Inferior parietal cortex (tissue), 1 donor: Measurements from ENCODE around the gene NEDD8.

ENCODE experiments used
- DNase-seq: peaks from one replicate; pipeline ENCODE4 v3.0.0-alpha.2; 2016; ENCODE audit errors: extremely low spot score

The NEDD8 gene

DNA sequence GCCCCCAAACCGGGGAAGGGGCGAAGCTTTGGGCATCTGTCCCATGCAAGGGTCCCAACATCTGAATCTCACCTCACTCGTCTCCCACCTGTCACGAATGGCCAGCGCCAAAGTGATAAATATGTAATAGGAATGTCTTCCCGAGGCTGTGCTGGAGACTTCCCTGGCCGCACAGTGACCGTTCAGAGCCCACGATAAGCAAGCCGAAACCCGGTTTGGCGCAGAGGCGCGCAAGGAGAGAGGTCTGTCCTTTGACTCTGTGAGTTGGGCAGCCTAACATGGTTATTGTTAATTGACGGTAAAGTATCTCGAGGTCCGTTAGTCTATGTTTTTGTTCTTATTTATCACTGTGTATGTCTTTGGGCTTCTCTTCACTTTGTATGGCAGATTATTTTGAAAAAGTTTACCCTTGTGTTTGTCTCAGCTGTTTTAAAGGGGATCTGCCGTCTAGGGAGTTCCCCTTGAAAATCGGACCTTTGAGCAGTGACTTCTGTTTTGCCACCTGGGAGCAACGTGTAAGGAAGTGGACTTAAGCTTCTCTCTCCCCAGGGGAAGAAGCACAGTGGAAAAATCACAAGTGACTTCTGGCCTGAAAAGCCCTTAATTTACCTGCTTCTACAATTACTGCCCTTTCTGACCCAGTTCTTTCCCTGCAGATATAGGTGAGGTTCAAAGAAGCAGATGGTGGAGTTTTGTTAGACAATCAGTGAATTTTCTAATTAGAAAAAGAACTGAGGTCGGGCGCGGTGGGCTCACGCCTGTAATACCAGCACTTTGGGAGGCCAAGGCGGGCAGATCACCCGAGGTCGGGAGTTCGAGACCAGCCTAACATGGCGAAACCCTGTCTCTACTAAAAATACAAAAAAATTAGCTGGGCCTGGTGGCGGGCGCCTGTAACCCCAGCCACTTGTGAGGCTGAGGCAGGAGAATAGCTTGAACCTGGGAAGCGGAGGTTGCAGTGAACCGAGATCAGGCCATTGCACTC, 35.8 kb downstream of the NEDD8 start:
- DNase-seq = no peak

DNA sequence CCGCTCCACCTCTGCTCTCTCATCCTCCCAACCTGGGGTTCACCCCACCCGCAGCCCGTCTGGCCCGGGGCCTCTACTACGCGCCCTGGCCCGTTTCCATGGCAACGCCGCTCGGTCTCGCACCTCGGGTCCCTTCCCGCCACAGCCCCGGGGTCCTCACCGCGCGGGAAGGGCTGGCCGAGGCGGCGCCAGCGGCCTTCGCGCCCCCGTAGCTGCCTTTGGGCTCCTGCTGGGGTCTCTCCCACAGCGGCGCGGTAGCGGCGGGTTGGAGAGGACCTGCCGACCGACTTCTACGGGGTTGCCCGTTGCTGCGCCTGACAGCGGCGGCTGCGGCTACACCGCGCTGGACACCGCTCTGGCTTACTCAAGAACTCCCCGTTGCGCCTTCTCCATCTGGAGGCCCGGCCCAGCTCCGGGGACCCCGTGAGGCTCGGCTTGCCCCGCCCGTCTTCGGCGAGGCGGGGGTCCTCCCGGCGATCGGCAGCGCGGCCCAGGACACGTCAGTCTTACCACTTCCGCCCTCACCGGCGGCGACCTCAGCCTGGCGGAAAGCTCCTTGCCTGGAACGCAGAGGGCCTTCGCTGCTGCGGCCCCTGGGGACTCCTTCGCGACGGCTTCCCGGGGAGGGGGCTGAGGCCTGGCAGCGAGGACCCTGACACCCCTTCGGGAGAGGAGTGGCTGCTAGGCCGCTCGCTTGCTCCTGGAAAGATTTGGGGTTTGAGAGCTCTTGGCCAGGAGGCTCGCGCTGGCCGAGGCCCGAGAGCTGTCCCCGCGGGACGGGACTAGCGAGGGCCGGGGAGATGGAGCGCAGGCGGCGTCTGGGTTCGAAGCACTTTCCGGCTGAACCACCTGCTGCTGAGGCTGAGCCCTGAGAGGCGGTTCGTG, 36.7 kb downstream of the NEDD8 start, which contains the start of gene TM9SF1:
Gene TM9SF1, minus strand, starts transcription at position 256 of the 885 bp plus-strand sequence. CDS start 422 bp downstream, outside the sequence.
- peak; percentile 83 for DNase-seq

DNA sequence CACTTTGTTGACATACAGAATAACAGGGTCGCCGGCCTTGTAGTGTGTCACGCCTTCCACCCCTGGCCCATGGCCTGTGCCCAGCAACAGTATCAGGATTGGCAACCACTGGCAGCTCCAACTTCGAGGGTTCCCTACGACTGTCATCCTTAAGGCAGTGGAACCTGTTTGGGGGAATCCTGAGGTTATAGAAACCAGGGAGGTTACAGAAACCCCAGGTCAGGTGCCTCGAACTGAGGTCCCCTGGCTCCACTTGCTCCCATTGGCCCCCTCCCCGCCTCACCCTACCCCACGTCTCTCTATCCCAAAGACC, 37.3 kb downstream of the NEDD8 start:
- no peak for DNase-seq

DNA sequence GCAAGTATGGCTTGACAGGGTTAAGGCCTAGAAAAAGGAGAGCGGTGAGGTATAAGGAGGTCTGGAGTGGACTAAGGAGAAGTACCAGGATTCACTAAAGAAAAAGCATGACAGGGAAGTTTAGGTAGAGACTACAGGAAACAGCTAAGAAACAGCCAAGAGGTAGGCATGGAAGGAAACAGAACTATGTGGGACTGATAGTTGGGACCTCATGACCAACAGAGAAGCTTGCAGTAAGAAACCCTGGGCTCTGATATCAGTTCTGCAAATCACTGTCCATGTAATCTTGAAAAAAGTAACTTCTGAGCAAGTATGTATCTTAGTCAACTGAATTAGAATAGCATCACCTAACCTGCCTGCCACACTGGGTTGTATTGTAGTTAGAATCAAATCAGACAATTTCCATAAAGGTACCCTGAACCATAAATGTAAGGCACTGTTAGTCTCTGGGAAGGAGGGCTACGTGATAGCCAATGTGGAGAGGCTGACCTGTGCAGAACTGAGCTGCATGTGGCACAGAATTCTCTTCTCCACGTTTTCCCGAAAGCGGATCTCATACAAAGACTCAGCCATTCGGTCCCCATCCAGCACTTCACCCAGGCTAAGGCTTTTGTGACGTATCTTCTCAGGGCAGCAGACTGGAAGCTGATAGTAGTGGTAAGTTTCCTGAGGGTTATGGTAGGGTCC, 37.8 kb downstream of the NEDD8 start:
- no peak for DNase-seq

- no peak for DNase-seq
These were observed 39.2 kb downstream of the NEDD8 start for GRCh38 chr14:24192933-24193332.

DNA sequence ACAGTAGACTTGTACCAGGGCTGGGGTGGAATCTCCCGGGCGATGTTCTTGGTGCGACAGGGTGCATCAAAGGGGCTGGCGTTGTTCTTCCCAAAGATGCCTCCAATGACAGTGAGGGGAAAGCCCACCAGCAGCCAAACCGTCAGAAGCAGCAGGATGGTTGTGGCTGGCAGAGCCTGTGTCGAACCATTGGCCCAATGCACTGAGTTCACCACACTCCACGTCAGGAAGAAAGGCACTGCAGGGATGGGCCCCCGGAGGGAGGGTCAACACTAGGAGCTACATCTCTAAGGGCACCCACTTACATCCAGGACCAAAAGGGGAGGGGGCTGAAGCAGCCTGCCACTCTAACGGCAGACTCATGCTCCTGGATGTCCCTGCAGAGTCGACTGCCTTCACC, 41.8 kb downstream of the NEDD8 start:
- no peak for DNase-seq

GRCh38 chr14:24189460-24189859, 42.7 kb downstream of the NEDD8 start:
- no peak for DNase-seq

DNA sequence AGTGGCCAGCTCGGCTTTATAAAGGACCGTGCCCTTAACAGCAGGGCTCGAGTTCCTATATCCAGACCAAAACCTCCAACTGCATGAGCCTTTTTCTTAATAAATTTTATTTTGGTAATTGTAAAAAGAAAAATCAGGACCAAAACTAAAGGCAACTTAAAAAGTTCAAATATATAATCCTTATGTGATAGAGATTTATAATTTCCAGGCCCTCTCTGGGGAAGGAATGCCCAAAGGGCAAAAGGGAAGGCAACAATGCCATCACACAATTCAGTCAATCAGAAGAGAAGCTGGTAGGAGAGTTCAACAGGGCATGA, 43.1 kb downstream of the NEDD8 start:
- no peak for DNase-seq

DNA sequence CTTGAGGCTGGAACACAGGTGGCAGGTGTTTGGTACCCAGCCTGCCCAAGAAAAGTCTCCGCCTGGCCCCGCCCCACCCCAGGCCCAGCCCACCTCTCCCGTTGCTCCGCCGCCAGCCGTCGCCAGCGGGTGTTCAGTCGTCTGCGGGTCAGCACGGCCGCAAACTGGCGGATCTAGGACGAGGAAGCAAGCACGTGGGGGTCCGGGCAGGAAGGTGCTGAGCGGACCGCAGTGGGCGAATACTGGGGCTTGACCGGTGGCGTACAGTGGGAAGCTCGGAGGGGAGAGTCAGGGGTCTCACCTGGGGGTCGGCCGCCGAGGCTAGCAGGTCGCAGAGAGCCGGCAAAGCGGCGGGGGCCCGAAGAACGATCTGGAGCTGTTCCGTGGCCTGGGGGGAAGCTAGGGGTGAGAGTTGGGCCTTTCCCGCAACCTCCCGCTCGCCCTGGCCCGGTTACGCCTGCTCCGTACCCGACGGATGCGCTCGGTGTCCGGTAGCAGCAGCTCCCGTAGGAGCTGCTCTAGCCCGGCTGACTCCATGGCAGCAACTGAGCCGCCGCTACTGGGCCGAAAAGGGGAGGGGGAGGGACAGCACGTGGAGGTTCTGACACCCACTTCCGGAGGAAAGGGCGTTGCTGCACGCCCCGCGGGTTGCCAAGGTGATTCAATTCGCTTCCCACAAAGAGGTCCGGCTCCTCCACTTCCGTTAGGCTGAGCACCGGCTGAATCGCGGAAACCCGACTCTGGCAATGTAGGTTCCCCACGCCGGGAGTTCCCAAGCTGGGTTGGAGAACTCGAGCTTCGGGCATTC, 43.7 kb downstream of the NEDD8 start, which contains the start of gene IPO4:
Gene IPO4, minus strand, starts transcription at position 566 of the 808 bp plus-strand sequence. Its CDS starts 29 bp downstream, at position 537.
- peak; percentile 94 for DNase-seq

DNA sequence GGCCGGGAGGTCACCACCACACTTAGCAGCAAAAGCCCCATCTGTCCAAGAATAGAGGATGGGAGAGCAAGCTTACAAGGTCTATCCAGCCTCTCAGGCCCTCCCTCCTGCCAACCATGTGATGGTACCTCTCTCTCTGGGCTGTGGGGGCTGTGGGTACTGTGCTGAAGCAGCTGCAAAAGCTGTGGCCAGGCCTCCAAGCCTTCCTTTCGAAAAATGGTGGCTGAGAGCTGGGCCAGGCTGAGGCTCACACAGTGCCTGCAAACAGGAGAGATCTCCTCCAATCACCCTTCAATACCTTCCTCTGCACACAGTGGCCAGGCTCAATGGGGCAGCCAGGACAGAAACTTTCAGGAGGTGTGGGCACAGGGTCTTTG, 44.6 kb downstream of the NEDD8 start:
- no peak for DNase-seq

DNA sequence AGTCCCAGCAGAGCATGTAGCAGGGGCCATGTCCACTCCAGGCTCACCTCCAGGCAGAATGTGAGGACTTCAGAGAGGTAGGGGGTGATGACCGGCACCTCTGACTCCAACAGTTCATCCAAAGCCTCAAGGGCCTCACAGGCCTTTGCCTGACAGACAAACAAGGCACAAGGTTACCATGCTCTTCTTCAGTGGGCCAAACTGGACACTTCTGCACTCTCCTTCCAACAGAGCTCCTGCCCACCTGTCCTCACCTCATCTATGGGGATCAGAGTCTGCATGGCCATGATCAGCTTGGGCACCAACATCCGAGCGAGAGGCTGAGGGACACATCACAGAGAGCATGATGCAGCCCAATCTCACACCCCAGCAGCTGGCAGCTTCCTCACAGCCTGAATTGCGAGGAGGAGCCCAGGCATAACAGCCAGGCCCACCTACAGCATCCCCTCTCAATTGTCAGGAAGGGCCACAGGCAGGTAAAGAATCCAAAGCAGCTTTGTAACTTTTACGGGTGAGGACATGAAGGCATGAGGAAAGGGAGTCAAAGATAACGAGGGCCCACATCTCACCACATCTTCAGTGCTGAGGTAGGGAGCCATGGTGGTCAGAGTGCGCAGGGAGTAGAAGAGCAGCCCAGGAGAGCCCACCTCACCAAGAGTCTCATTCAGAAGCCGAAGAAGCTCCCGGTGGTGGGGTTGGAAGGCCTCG, 45.2 kb downstream of the NEDD8 start:
- DNase-seq = no peak

DNA sequence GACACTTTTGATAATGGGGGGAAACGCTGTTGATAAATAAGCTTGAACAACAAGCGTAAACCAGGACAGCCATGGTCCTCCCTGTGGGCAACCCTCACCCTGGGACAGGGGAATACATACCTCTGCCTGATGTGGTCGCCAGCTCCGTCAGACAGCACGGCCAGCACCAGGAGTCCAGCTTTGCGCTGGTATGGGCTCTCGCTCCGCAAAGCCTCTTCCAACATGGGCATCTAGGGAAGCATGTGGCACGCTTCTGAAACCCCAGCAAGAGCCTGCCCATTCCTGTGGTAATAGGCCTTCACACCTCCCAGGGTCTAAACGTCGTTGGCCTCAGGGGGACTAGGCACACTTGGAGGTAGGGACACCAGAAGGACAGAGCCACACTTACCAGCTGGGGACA, 46.4 kb downstream of the NEDD8 start:
- no peak for DNase-seq

- no peak for DNase-seq
These were observed 47.1 kb downstream of the NEDD8 start for GRCh38 chr14:24185026-24185425.

DNA sequence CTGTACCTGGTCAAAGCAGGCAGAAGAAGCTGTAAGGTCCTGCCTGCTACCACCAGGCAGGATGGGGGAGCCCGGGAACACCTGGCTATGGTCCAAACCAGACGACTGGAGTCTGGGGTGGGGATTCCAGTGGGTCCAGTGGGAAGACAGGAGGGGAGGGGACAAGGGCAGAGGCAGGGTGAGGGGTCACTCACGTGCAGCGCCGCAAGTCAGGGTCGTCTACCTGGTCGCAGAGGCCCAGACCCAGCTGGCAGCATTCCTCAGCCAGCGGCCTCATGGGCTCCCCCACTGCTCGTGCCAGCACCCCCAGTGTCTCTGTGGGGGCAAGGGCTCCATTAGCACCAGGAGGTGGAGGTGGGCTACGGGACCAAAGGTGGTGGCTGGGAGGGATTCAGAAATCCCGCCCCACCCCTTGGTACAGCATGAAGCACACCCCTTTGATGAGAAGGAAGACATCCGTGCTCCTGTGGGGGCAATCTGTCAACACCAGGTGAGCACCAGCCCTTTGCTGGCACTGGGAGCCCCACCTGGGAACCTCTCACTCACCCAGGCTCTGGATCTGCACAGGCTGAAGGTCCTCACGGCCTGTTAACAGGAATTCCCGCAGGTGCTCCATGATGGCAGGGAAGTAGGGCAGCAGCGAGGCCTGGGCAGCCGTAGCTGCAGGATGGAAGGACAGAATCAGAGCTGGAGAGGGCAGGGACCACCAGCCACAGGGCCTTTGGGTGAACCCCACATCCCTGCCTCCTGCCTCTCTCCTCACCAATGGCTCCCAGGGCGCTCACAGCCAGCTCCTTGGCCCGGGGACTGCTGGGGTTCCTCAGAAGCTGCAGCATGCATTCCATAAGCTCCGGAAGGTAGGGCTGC, 47.8 kb downstream of the NEDD8 start:
- DNase-seq = no peak

DNA sequence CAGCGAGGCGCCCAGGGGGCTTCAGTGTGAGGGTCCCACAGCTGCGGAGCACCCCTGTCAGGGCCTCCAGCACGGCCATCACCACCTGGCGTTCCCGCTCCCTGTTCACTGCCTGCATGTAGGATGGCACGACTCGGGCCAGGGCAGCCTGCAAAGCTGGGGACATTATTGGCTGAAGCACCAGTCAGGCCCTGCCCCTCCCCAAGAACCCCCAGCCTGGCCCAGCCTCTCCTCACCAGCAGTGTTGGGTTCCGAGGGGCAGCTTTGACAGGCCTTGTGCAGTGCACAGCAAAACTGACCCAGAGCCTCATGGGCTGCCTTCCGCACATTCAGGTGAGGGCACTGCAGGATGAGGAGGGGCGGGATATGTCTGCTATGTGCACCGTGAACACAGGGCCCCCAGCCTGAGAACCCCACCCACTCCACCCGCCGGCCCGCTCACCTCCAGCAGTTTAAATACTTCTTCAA, 49.1 kb downstream of the NEDD8 start:
- DNase-seq = no peak

GRCh38 chr14:24182110-24182882, 49.9 kb downstream of the NEDD8 start:
- no peak for DNase-seq

DNA sequence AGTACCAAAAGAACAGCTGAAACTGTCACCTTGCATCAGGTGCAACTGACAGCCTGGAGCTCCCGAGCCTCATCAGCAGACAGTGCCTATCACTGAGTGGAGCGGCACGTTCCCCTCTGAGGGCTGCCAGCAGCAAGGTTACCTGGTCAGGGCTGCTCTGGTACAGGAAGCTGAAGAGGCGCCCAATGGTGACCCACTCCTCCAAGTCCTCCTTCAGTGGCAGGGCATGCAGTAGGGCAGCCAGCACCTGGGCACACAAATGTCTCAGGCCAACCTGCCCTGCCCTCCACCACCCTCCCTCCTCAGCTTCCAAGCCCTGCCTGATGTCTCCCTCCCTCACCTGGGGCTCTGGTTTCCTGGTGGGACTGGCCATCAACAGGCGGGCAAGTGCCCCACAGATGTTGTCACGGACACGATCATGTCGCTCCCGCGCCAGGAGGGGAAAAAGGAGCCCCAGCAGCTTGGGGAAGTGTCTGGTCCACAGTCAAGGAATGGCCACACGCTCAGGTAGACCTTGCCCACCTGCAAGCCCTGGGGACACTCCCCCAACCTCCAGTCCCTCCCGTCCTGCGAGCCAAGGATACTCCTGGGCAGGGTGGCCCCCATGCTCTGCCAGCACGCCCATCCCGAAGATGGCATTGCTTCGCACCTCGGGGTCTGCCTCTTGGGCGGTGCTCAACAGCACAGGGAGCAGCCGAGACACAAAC, 50.6 kb downstream of the NEDD8 start:
- DNase-seq = no peak
